ENCODE results near the gene SRSF4. TPM values are rescaled to one million over a fixed set of nuclear protein-coding genes. Genes with fewer than 3 reads are reported as not detected.

SRSF4 gene
- total and polyA plus RNA-seq, 2 of the 8 experiments (the other 6 are each of a cell fraction or from before 2014, with no cell fraction given): 34.9 to 86.5 TPM

GRCh38 chr1:29123053-29123886 is 58.4 kb downstream of the SRSF4 start (continued):
- peak; percentile 42 for TF ChIP-seq KDM4A (IDR thresholded peaks at IDR 0.05; ENCODE audit: low read depth, low read length, severe bottlenecking)

All from H1 (cell line).